ENCODE data around the gene GINS2.

The GINS2 gene

DNA sequence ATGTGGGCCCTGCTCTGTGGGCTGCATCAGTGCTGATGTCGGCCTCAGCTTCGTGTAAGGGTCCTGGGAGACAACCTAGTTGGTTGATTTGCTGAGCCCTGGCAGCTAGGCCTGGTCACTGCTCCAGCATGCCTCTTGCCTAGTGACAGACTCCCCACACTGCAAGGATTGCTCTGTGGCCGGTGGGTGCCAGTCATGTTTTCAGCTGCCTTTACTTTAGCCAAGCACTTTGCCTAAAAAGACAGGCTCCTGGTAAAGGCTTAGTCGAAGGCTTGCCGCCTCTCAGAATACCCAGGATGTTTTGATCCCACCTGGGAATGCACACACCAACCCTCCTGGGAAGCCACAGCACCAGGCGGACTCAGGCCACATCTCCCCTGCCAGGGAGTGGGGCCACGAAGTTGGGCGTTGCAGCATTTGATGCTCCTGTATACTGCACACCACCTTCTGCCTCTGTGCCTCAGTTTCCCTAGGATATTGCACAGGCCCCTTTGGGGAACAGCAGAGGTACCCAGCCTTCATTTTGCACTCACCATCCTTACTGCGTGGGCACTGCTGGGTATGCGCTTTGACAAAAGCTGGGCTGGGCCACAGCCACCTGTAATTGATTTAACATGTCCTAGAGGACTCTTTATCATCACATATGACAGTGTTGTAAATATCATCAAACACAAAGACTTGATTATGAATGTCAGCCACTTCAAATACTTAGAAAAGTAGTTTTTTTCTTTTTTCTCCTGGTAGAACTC, 19.9 kb downstream of the GINS2 start:
- no peaks in the 10 kb centered on the region for H3K27me3 ChIP-seq (ENCODE audit: insufficient read depth, low read depth, severe bottlenecking)
- H3K9me3 ChIP-seq (ENCODE audit: severe bottlenecking) = no peaks in the 10 kb centered on the region
- H3K27ac ChIP-seq = no peak overlapping the region
- no peak for TF ChIP-seq CTCF (IDR thresholded peaks at IDR 0.05; ENCODE audit: low read depth, low read length)
- no peak for DNase-seq
- H3K4me3 ChIP-seq (ENCODE audit: low read depth, low read length) = no peak overlapping the region
- peaks cover 73% of the 10 kb centered on the region for H3K36me3 ChIP-seq

DNA sequence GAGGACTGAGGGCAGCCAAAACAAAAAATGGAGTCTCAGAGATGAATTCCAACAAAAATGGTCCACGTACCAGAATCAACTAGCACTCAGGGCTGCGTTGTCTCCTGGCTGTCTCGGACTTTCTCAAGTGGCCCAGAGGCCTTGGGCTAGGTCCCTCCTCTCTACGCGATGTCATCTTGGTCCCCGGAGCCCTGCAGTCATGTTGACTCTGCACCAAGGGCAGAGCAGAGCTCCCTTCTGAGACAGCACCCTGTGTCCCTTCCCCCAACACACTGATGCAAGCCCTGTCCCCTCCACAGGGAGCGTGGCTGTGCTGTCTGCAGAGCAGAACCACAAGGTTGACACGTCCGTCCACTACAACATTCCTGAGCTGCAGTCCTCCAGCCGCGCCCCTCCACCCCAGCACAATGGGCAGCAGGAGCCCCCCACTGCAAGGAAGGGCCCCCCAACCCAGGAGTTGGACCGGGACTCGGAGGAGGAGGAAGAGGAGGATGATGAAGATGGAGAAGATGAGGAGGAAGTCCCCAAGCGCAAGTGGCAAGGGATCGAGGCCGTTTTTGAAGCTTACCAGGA, 20.8 kb downstream of the GINS2 start:
- H3K36me3 ChIP-seq = peaks cover 81% of the 10 kb centered on the region
- no peak for TF ChIP-seq CTCF (IDR thresholded peaks at IDR 0.05; ENCODE audit: low read depth, low read length)
- no peak overlapping the region for H3K27ac ChIP-seq
- H3K9me3 ChIP-seq (ENCODE audit: severe bottlenecking) = no peaks in the 10 kb centered on the region
- no peak overlapping the region for H3K4me3 ChIP-seq (ENCODE audit: low read depth, low read length)
- no peaks in the 10 kb centered on the region for H3K27me3 ChIP-seq (ENCODE audit: insufficient read depth, low read depth, severe bottlenecking)
- no peak for DNase-seq

GRCh38 chr16:85667261-85667660, 21.5 kb downstream of the GINS2 start:
- no peak overlapping the region for H3K4me3 ChIP-seq (ENCODE audit: low read depth, low read length)
- no peaks in the 10 kb centered on the region for H3K27me3 ChIP-seq (ENCODE audit: insufficient read depth, low read depth, severe bottlenecking)
- no peaks in the 10 kb centered on the region for H3K9me3 ChIP-seq (ENCODE audit: severe bottlenecking)
- no peak for DNase-seq
- no peak for TF ChIP-seq CTCF (IDR thresholded peaks at IDR 0.05; ENCODE audit: low read depth, low read length)
- no peak overlapping the region for H3K27ac ChIP-seq
- peaks cover 81% of the 10 kb centered on the region for H3K36me3 ChIP-seq

DNA sequence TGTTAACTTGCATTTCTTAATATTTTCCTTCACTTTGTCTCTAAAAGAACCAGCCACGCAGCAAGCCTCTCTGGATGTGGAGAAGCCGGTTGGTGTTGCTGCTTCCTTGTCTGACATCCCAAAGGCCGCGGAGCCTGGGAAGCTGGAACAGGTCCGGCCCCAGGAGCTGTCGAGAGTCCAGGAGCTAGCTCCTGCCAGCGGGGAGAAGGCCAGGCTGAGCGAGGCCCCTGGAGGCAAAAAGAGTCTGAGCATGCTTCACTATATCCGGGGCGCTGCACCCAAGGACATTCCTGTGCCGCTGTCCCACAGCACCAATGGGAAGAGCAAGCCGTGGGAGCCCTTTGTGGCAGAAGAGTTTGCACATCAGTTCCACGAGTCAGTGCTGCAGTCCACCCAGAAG, 22.8 kb downstream of the GINS2 start:
- H3K36me3 ChIP-seq = peaks cover 85% of the 10 kb centered on the region
- no peak overlapping the region for H3K27ac ChIP-seq
- no peak for DNase-seq

GRCh38 chr16:85665373-85665740, 23.4 kb downstream of the GINS2 start:
- TF ChIP-seq CTCF (IDR thresholded peaks at IDR 0.05; ENCODE audit: low read depth, low read length) = no peak
- peaks cover 85% of the 10 kb centered on the region for H3K36me3 ChIP-seq
- no peak overlapping the region for H3K4me3 ChIP-seq (ENCODE audit: low read depth, low read length)
- DNase-seq = no peak
- no peak overlapping the region for H3K27ac ChIP-seq
- no peaks in the 10 kb centered on the region for H3K9me3 ChIP-seq (ENCODE audit: severe bottlenecking)
- no peaks in the 10 kb centered on the region for H3K27me3 ChIP-seq (ENCODE audit: insufficient read depth, low read depth, severe bottlenecking)

More for the DNA sequence above, 22.8 kb downstream of the GINS2 start:
- Histone ChIP-seq H3K4me3 (ENCODE audit: low read depth, low read length) (no peak overlapping the region), H3K9me3 (ENCODE audit: severe bottlenecking) (no peaks in the 10 kb centered on the region), H3K27me3 (ENCODE audit: insufficient read depth, low read depth, severe bottlenecking) (no peaks in the 10 kb centered on the region)
- no peak for TF ChIP-seq CTCF (IDR thresholded peaks at IDR 0.05; ENCODE audit: low read depth, low read length)

All from WERI-Rb-1 (cell line).